A549 (cell line): ENCODE results near the gene KRTAP22-1. TPM values are rescaled to one million over a fixed set of nuclear protein-coding genes. Genes with fewer than 3 reads are reported as not detected.

Experiments
- ATAC-seq, 2 experiments: fragments of 200-7000 bp in 1 of 2; fragments of >200 bp in 1 of 2; cut with Nextera tagmentation in 1 of 2; cut with Tn5 transposase in 1 of 2; 3 replicates each; pipeline versions ENCODE4 v1.8.0 to v1.9.1; 2018 to 2020; ENCODE audit warnings: mild to moderate bottlenecking in 1 of 2, moderate library complexity in 1 of 2
- CTCF ChIA-PET: fragments of 300-600 bp; sonication (Branson Sonifier 250); formaldehyde crosslinking; extraction: SDS; loops from one replicate; lab custom pipeline; 2021; ENCODE audit warnings: antibody characterized with exemption, inconsistent platforms; lab: Yijun Ruan, JAX
- POLR2A ChIA-PET: fragments of 350-600 bp; formaldehyde crosslinking; extraction: SDS; loops from one replicate; lab custom pipeline; 2021; ENCODE audit warnings: antibody characterized with exemption, inconsistent platforms; lab: Yijun Ruan, JAX
- DNase-seq, 2 experiments: peaks; one replicate each; pipeline versions ENCODE4 v3.0.0 to v3.0.0-alpha.2; 2011 to 2016; ENCODE audit warnings: low read depth in 1 of 2, low spot score in 1 of 2
- FAIRE-seq: peaks from 2 replicates; lab custom pipeline; 2011; peaks lifted over from hg19 to GRCh38; lab: Jason Lieb, UNC
- H3K27ac ChIP-seq, 2 experiments: fragments of >200 bp; sonication (Bioruptor Twin); formaldehyde crosslinking; 3 replicates each; pipeline ENCODE4 v1.5.1; 2016 to 2017
- H3K4me1 ChIP-seq: fragments of >200 bp; sonication (Bioruptor Twin); formaldehyde crosslinking; 3 replicates; pipeline ENCODE4 v1.6.1; 2016
- H3K4me2 ChIP-seq: fragments of >200 bp; sonication (Bioruptor Twin); formaldehyde crosslinking; 3 replicates; pipeline ENCODE4 v1.6.1; 2016
- H3K4me3 ChIP-seq: fragments of >200 bp; sonication (Bioruptor Twin); formaldehyde crosslinking; 3 replicates; pipeline ENCODE4 v1.5.1; 2016
- H3K9me3 ChIP-seq: fragments of >200 bp; sonication (Bioruptor Twin); formaldehyde crosslinking; 3 replicates; pipeline ENCODE4 v1.6.1; 2016
- CBX2 ChIP-seq: fragments of 200-600 bp; sonication (generic); IDR thresholded peaks from 2 replicates; pipeline ENCODE4 v1.6.1; 2016; ENCODE audit warnings: low read depth, mild to moderate bottlenecking, borderline replicate concordance
- CHD4 ChIP-seq: fragments of 200-600 bp; sonication (generic); IDR thresholded peaks from 2 replicates; pipeline ENCODE4 v1.6.1; 2016; ENCODE audit warnings: antibody characterized with exemption, mild to moderate bottlenecking, borderline replicate concordance
- E2F6 ChIP-seq: IDR thresholded peaks from 2 replicates; pipeline ENCODE4 v1.6.1; 2012; ENCODE audit warnings: low read depth, borderline replicate concordance
- GATA3 ChIP-seq: IDR thresholded peaks from 2 replicates; pipeline ENCODE4 v1.6.1; 2012; ENCODE audit warnings: borderline replicate concordance
- HOXB13 ChIP-seq: fragments of 250-450 bp; sonication (Bioruptor Pico); IDR thresholded peaks from 2 replicates; pipeline ENCODE4 v1.5.0; 2020; ENCODE audit warnings: low read depth, mild to moderate bottlenecking, moderate library complexity
- MAZ ChIP-seq: fragments of 150-350 bp; IDR thresholded peaks from 2 replicates; pipeline ENCODE4 v1.6.1; 2014; ENCODE audit warnings: antibody characterized with exemption, low read depth, low read length, borderline replicate concordance
- NFE2L2 ChIP-seq: fragments of 150-350 bp; conservative IDR thresholded peaks from 2 replicates; pipeline ENCODE4 v1.6.1; 2014; ENCODE audit warnings: low read length
- NR3C1 ChIP-seq: fragments of >200 bp; sonication (Bioruptor Twin); formaldehyde crosslinking; IDR thresholded peaks from 3 replicates; pipeline ENCODE4 v1.6.1; 2017
- POLR2AphosphoS2 ChIP-seq: conservative IDR thresholded peaks from 2 replicates; pipeline ENCODE4 v1.6.1; 2012; ENCODE audit warnings: low read length, improper control_type of control experiment, inconsistent platforms
- RARB ChIP-seq: fragments of 250-450 bp; sonication (Bioruptor Pico); IDR thresholded peaks from 2 replicates; pipeline ENCODE4 v1.8.0; 2021; ENCODE audit warnings: mild to moderate bottlenecking, moderate library complexity
- RFX5 ChIP-seq: fragments of 450-650 bp; IDR thresholded peaks from 2 replicates; pipeline ENCODE4 v1.7.1; 2014; ENCODE audit warnings: antibody characterized with exemption, mild to moderate bottlenecking, moderate library complexity
- SREBF2 ChIP-seq: fragments of 450-650 bp; IDR thresholded peaks from 2 replicates; pipeline ENCODE4 v1.6.1; 2014; ENCODE audit warnings: mild to moderate bottlenecking, moderate library complexity
- ZFP36 ChIP-seq: fragments of 450-650 bp; IDR thresholded peaks from 2 replicates; pipeline ENCODE4 v1.6.1; 2014; ENCODE audit warnings: borderline replicate concordance; ENCODE audit not compliant: partially characterized antibody
- WGBS: methylation state at CpG from one replicate; pipeline ENCODE4 v1.1.6; 2017; ENCODE audit errors: missing lambda C conversion rate; 5-methylcytosine and 5-hydroxymethylcytosine counted together
- polyA plus RNA-seq, 4 experiments: library from polyadenylated mRNA; depleted of rRNA in 3 of 4; stranded (reverse); fragments of >200 nt; fragmentation: RNase III in 1 of 4; extraction: RNeasy Plus Mini Kit Qiagen cat#74134 plus additional on column Dnase treatment in 1 of 4; gene quantifications; 2 replicates in 3 of 4; 3 replicates in 1 of 4; pipeline ENCODE4 v1.2.3, GENCODE V29; 2011 to 2017
- small RNA-seq, 6 experiments: library from RNA; depleted of rRNA; stranded (forward); fragments of <200 nt; gene quantifications; one replicate each; pipeline ENCODE3, GENCODE V24; 2012

KRTAP22-1 gene
- polyA plus RNA-seq, 2 of the 4 experiments (the other 2 are of a cell fraction): not detected

GRCh38 chr21:30646904-30647414, 46.1 kb downstream of the KRTAP22-1 start:
- TF ChIP-seq CBX2: no peak
- no peak for TF ChIP-seq E2F6
- no peak for TF ChIP-seq SREBF2
- TF ChIP-seq RFX5: no peak
- TF ChIP-seq NR3C1: no peak
- no peak for TF ChIP-seq GATA3
- no peak for TF ChIP-seq NFE2L2
- TF ChIP-seq CHD4: no peak
- no peak for TF ChIP-seq POLR2AphosphoS2
- TF ChIP-seq ZFP36: no peak
- no peak for TF ChIP-seq RARB
- TF ChIP-seq HOXB13: no peak
- TF ChIP-seq MAZ: no peak
- TF ChIP-seq, all 56 proteins: peak for 0
- no peak for ATAC-seq
- POLR2A ChIA-PET: no interaction called here

More at GRCh38 chr21:30646904-30647414, 46.1 kb downstream of the KRTAP22-1 start:
- Histone ChIP-seq H3K4me1 (no peaks in the 10 kb centered on the region), H3K9me3 (no peaks in the 10 kb centered on the region), H3K4me3 (no peak overlapping the region), H3K27ac (no peak overlapping the region), H3K4me2 (no peak overlapping the region)
- 0% methylated on average over 1 of the region's 1 CpG for WGBS
- FAIRE-seq: no peak
- DNase-seq: no peak
- CTCF ChIA-PET: no interaction called here

Small RNA genes lying within 50 kb of the gene (small RNA-seq; reads per million reads assigned to genes)
- gene KRTAP20-1 (0 reads per million in 6 experiments), gene KRTAP20-3 (0 reads per million in 6 experiments), gene KRTAP20-4 (0 reads per million in 6 experiments), gene KRTAP22-1 (0 reads per million in 6 experiments), gene KRTAP22-2 (0 reads per million in 6 experiments)

Other genes starting within 250 kb of the KRTAP22-1 start
- not detected in 2 replicates for gene KRTAP13-2, start 228.8 kb upstream of the KRTAP22-1 start, polyA plus RNA-seq (2011; rRNA removed)
- not detected in 3 replicates for gene KRTAP13-2, start 228.8 kb upstream of the KRTAP22-1 start, polyA plus RNA-seq (2017; fragmentation: RNase III; extraction: RNeasy Plus Mini Kit Qiagen cat#74134 plus additional on column Dnase treatment)
- gene KRTAP13-1, start 205.1 kb upstream of the KRTAP22-1 start, polyA plus RNA-seq (2011; rRNA removed): not detected in 2 replicates
- gene KRTAP13-1, start 205.1 kb upstream of the KRTAP22-1 start, polyA plus RNA-seq (2017; fragmentation: RNase III; extraction: RNeasy Plus Mini Kit Qiagen cat#74134 plus additional on column Dnase treatment): not detected in 3 replicates
- not detected in 2 replicates for gene KRTAP13-3, start 175.2 kb upstream of the KRTAP22-1 start, polyA plus RNA-seq (2011; rRNA removed)
- not detected in 3 replicates for gene KRTAP13-3, start 175.2 kb upstream of the KRTAP22-1 start, polyA plus RNA-seq (2017; fragmentation: RNase III; extraction: RNeasy Plus Mini Kit Qiagen cat#74134 plus additional on column Dnase treatment)
- gene KRTAP13-4, start 170.9 kb upstream of the KRTAP22-1 start, polyA plus RNA-seq (2011; rRNA removed): not detected in 2 replicates
- gene KRTAP13-4, start 170.9 kb upstream of the KRTAP22-1 start, polyA plus RNA-seq (2017; fragmentation: RNase III; extraction: RNeasy Plus Mini Kit Qiagen cat#74134 plus additional on column Dnase treatment): not detected in 3 replicates
- gene KRTAP15-1, start 160.8 kb upstream of the KRTAP22-1 start, polyA plus RNA-seq (2011; rRNA removed): not detected in 2 replicates
- gene KRTAP15-1, start 160.8 kb upstream of the KRTAP22-1 start, polyA plus RNA-seq (2017; fragmentation: RNase III; extraction: RNeasy Plus Mini Kit Qiagen cat#74134 plus additional on column Dnase treatment): not detected in 3 replicates
- gene KRTAP19-1, start 120.7 kb upstream of the KRTAP22-1 start, polyA plus RNA-seq (2011; rRNA removed): not detected in 2 replicates
- gene KRTAP19-1, start 120.7 kb upstream of the KRTAP22-1 start, polyA plus RNA-seq (2017; fragmentation: RNase III; extraction: RNeasy Plus Mini Kit Qiagen cat#74134 plus additional on column Dnase treatment): not detected in 3 replicates
- gene KRTAP19-2, start 113.7 kb upstream of the KRTAP22-1 start, polyA plus RNA-seq (2011; rRNA removed): not detected in 2 replicates
- gene KRTAP19-2, start 113.7 kb upstream of the KRTAP22-1 start, polyA plus RNA-seq (2017; fragmentation: RNase III; extraction: RNeasy Plus Mini Kit Qiagen cat#74134 plus additional on column Dnase treatment): not detected in 3 replicates
- gene KRTAP19-3, start 109.1 kb upstream of the KRTAP22-1 start, polyA plus RNA-seq (2011; rRNA removed): not detected in 2 replicates
- not detected in 3 replicates for gene KRTAP19-3, start 109.1 kb upstream of the KRTAP22-1 start, polyA plus RNA-seq (2017; fragmentation: RNase III; extraction: RNeasy Plus Mini Kit Qiagen cat#74134 plus additional on column Dnase treatment)
- not detected in 2 replicates for gene KRTAP19-4, start 103.9 kb upstream of the KRTAP22-1 start, polyA plus RNA-seq (2011; rRNA removed)
- not detected in 3 replicates for gene KRTAP19-4, start 103.9 kb upstream of the KRTAP22-1 start, polyA plus RNA-seq (2017; fragmentation: RNase III; extraction: RNeasy Plus Mini Kit Qiagen cat#74134 plus additional on column Dnase treatment)
- not detected in 2 replicates for gene KRTAP19-5, start 98.9 kb upstream of the KRTAP22-1 start, polyA plus RNA-seq (2011; rRNA removed)
- not detected in 3 replicates for gene KRTAP19-5, start 98.9 kb upstream of the KRTAP22-1 start, polyA plus RNA-seq (2017; fragmentation: RNase III; extraction: RNeasy Plus Mini Kit Qiagen cat#74134 plus additional on column Dnase treatment)
- gene KRTAP19-6, start 59.2 kb upstream of the KRTAP22-1 start, polyA plus RNA-seq (2011; rRNA removed): not detected in 2 replicates
- not detected in 3 replicates for gene KRTAP19-6, start 59.2 kb upstream of the KRTAP22-1 start, polyA plus RNA-seq (2017; fragmentation: RNase III; extraction: RNeasy Plus Mini Kit Qiagen cat#74134 plus additional on column Dnase treatment)
- not detected in 2 replicates for gene KRTAP19-7, start 39.8 kb upstream of the KRTAP22-1 start, polyA plus RNA-seq (2011; rRNA removed)
- not detected in 3 replicates for gene KRTAP19-7, start 39.8 kb upstream of the KRTAP22-1 start, polyA plus RNA-seq (2017; fragmentation: RNase III; extraction: RNeasy Plus Mini Kit Qiagen cat#74134 plus additional on column Dnase treatment)
- not detected in 2 replicates for gene KRTAP22-2, start 10.7 kb upstream of the KRTAP22-1 start, polyA plus RNA-seq (2011; rRNA removed)
- not detected in 3 replicates for gene KRTAP22-2, start 10.7 kb upstream of the KRTAP22-1 start, polyA plus RNA-seq (2017; fragmentation: RNase III; extraction: RNeasy Plus Mini Kit Qiagen cat#74134 plus additional on column Dnase treatment)
- not detected in 2 replicates for gene KRTAP6-3, start 8.6 kb upstream of the KRTAP22-1 start, polyA plus RNA-seq (2011; rRNA removed)
- gene KRTAP6-3, start 8.6 kb upstream of the KRTAP22-1 start, polyA plus RNA-seq (2017; fragmentation: RNase III; extraction: RNeasy Plus Mini Kit Qiagen cat#74134 plus additional on column Dnase treatment): not detected in 3 replicates
- gene KRTAP6-2, start 2.2 kb upstream of the KRTAP22-1 start, polyA plus RNA-seq (2011; rRNA removed): not detected in 2 replicates
- not detected in 3 replicates for gene KRTAP6-2, start 2.2 kb upstream of the KRTAP22-1 start, polyA plus RNA-seq (2017; fragmentation: RNase III; extraction: RNeasy Plus Mini Kit Qiagen cat#74134 plus additional on column Dnase treatment)
- not detected in 2 replicates for gene KRTAP6-1, start 12.8 kb downstream of the KRTAP22-1 start, polyA plus RNA-seq (2011; rRNA removed)
- not detected in 3 replicates for gene KRTAP6-1, start 12.8 kb downstream of the KRTAP22-1 start, polyA plus RNA-seq (2017; fragmentation: RNase III; extraction: RNeasy Plus Mini Kit Qiagen cat#74134 plus additional on column Dnase treatment)
- gene KRTAP20-1, start 15.3 kb downstream of the KRTAP22-1 start, polyA plus RNA-seq (2011; rRNA removed): not detected in 2 replicates
- gene KRTAP20-1, start 15.3 kb downstream of the KRTAP22-1 start, polyA plus RNA-seq (2017; fragmentation: RNase III; extraction: RNeasy Plus Mini Kit Qiagen cat#74134 plus additional on column Dnase treatment): not detected in 3 replicates
- not detected in 2 replicates for gene KRTAP20-4, start 19.5 kb downstream of the KRTAP22-1 start, polyA plus RNA-seq (2011; rRNA removed)
- gene KRTAP20-4, start 19.5 kb downstream of the KRTAP22-1 start, polyA plus RNA-seq (2017; fragmentation: RNase III; extraction: RNeasy Plus Mini Kit Qiagen cat#74134 plus additional on column Dnase treatment): not detected in 3 replicates
- not detected in 2 replicates for gene KRTAP20-2, start 34.1 kb downstream of the KRTAP22-1 start, polyA plus RNA-seq (2011; rRNA removed)
- not detected in 3 replicates for gene KRTAP20-2, start 34.1 kb downstream of the KRTAP22-1 start, polyA plus RNA-seq (2017; fragmentation: RNase III; extraction: RNeasy Plus Mini Kit Qiagen cat#74134 plus additional on column Dnase treatment)
- gene KRTAP20-3, start 41.8 kb downstream of the KRTAP22-1 start, polyA plus RNA-seq (2011; rRNA removed): not detected in 2 replicates
- not detected in 3 replicates for gene KRTAP20-3, start 41.8 kb downstream of the KRTAP22-1 start, polyA plus RNA-seq (2017; fragmentation: RNase III; extraction: RNeasy Plus Mini Kit Qiagen cat#74134 plus additional on column Dnase treatment)
- gene KRTAP21-3, start 117.7 kb downstream of the KRTAP22-1 start, polyA plus RNA-seq (2011; rRNA removed): not detected in 2 replicates
- not detected in 3 replicates for gene KRTAP21-3, start 117.7 kb downstream of the KRTAP22-1 start, polyA plus RNA-seq (2017; fragmentation: RNase III; extraction: RNeasy Plus Mini Kit Qiagen cat#74134 plus additional on column Dnase treatment)
- not detected in 2 replicates for gene KRTAP21-2, start 146.2 kb downstream of the KRTAP22-1 start, polyA plus RNA-seq (2011; rRNA removed)
- not detected in 3 replicates for gene KRTAP21-2, start 146.2 kb downstream of the KRTAP22-1 start, polyA plus RNA-seq (2017; fragmentation: RNase III; extraction: RNeasy Plus Mini Kit Qiagen cat#74134 plus additional on column Dnase treatment)
- not detected in 2 replicates for gene KRTAP21-1, start 154.3 kb downstream of the KRTAP22-1 start, polyA plus RNA-seq (2011; rRNA removed)
- gene KRTAP21-1, start 154.3 kb downstream of the KRTAP22-1 start, polyA plus RNA-seq (2017; fragmentation: RNase III; extraction: RNeasy Plus Mini Kit Qiagen cat#74134 plus additional on column Dnase treatment): not detected in 3 replicates
- gene KRTAP8-1, start 212.2 kb downstream of the KRTAP22-1 start, polyA plus RNA-seq (2011; rRNA removed): not detected in 2 replicates
- gene KRTAP8-1, start 212.2 kb downstream of the KRTAP22-1 start, polyA plus RNA-seq (2017; fragmentation: RNase III; extraction: RNeasy Plus Mini Kit Qiagen cat#74134 plus additional on column Dnase treatment): not detected in 3 replicates
- not detected in 2 replicates for gene KRTAP7-1, start 228.7 kb downstream of the KRTAP22-1 start, polyA plus RNA-seq (2011; rRNA removed)
- gene KRTAP7-1, start 228.7 kb downstream of the KRTAP22-1 start, polyA plus RNA-seq (2017; fragmentation: RNase III; extraction: RNeasy Plus Mini Kit Qiagen cat#74134 plus additional on column Dnase treatment): not detected in 3 replicates